SK-N-SH (cell line): ENCODE data around the gene KCNJ11.

Experiments
- CHD2 ChIP-seq: fragments of 150-350 bp; IDR thresholded peaks from 2 replicates; pipeline ENCODE4 v1.6.1; 2018; ENCODE audit warnings: low read length; ENCODE audit not compliant: partially characterized antibody
- CTCF ChIP-seq: fragments of 200-600 bp; sonication (generic); IDR thresholded peaks from 2 replicates; pipeline ENCODE4 v1.6.1; 2017; ENCODE audit warnings: antibody characterized with exemption, mild to moderate bottlenecking, moderate library complexity
- EP300 ChIP-seq, 2 experiments: IDR thresholded peaks; 2 replicates each; pipeline versions ENCODE4 v1.4.0 to v1.6.1; 2012; ENCODE audit warnings: borderline replicate concordance in 1 of 2, low read depth in 1 of 2, low read length in 1 of 2
- EZH2phosphoT487 ChIP-seq: fragments of 200-600 bp; sonication (generic); IDR thresholded peaks from 2 replicates; pipeline ENCODE4 v1.6.1; 2017; ENCODE audit warnings: low read depth, mixed run types, mild to moderate bottlenecking, antibody characterized with exemption, moderate library complexity, borderline replicate concordance
- JUND ChIP-seq: IDR thresholded peaks from 2 replicates; pipeline ENCODE4 v1.4.0; 2012
- NRF1 ChIP-seq: IDR thresholded peaks from 2 replicates; pipeline ENCODE4 v1.6.1; 2012; ENCODE audit warnings: low read depth, mild to moderate bottlenecking, low read length
- PBX3 ChIP-seq: IDR thresholded peaks from 2 replicates; pipeline ENCODE4; 2012
- POLR2AphosphoS5 ChIP-seq: IDR thresholded peaks from 2 replicates; pipeline ENCODE4 v1.6.1; 2012; ENCODE audit warnings: low read depth, low read length
- RAD21 ChIP-seq: IDR thresholded peaks from 2 replicates; pipeline ENCODE4 v1.6.1; 2012; ENCODE audit warnings: mild to moderate bottlenecking, low read length
- RCOR1 ChIP-seq: fragments of 150-350 bp; IDR thresholded peaks from 2 replicates; pipeline ENCODE4 v1.6.1; 2017; ENCODE audit warnings: antibody characterized with exemption, low read length
- RFX5 ChIP-seq: IDR thresholded peaks from 2 replicates; pipeline ENCODE4 v1.6.1; 2012; ENCODE audit warnings: mild to moderate bottlenecking, improper control_type of control experiment, low read length
- SMC3 ChIP-seq: IDR thresholded peaks from 2 replicates; pipeline ENCODE4 v1.6.1; 2012; ENCODE audit warnings: low read depth, low read length, improper control_type of control experiment
- TAF1 ChIP-seq: IDR thresholded peaks from 2 replicates; pipeline ENCODE4 v1.6.1; 2012; ENCODE audit warnings: low read depth, mild to moderate bottlenecking, low read length, moderate library complexity, borderline replicate concordance

- TF ChIP-seq CHD2 (no peak), RFX5 (no peak), EP300 (IDR thresholded peaks at IDR 0.05; ENCODE audit: borderline replicate concordance in 1 of 2, low read depth in 1 of 2, low read length in 1 of 2) (no peak), RAD21 (no peak), PBX3 (no peak), CTCF (no peak), POLR2AphosphoS5 (no peak), NRF1 (no peak), JUND (no peak), RCOR1 (no peak), TAF1 (no peak), SMC3 (no peak), EZH2phosphoT487 (no peak)
Measured at GRCh38 chr11:17395554-17395961, 7.1 kb upstream of the KCNJ11 start.
